SK-N-SH treated with all-trans-retinoic acid at 6 μM for 48 hours (cell line): ENCODE results near the gene EPHB2.

ENCODE experiments used
- ATAC-seq: fragments of 200-7000 bp; cut with Tn5 transposase; 3 replicates; pipeline ENCODE4 v1.9.1; 2020; ENCODE audit warnings: mild to moderate bottlenecking, moderate library complexity
- ARNTL ChIP-seq: fragments of 450-650 bp; formaldehyde crosslinking; IDR thresholded peaks from 2 replicates; pipeline ENCODE4 v1.5.0; 2020; ENCODE audit warnings: low read depth, mild to moderate bottlenecking, moderate library complexity, borderline replicate concordance
- BACH2 ChIP-seq: fragments of 250-450 bp; sonication (Bioruptor Pico); IDR thresholded peaks from 2 replicates; pipeline ENCODE4 v1.9.0; 2021; ENCODE audit warnings: mild to moderate bottlenecking, borderline replicate concordance
- CSDC2 ChIP-seq: fragments of 250-450 bp; sonication (Bioruptor Pico); IDR thresholded peaks from 2 replicates; pipeline ENCODE4 v1.5.0; 2020; ENCODE audit warnings: mild to moderate bottlenecking, moderate library complexity
- CSRNP3 ChIP-seq: fragments of 250-450 bp; sonication (Bioruptor Pico); IDR thresholded peaks from 2 replicates; pipeline ENCODE4 v1.5.1; 2021; ENCODE audit warnings: mild to moderate bottlenecking, moderate library complexity
- ESRRG ChIP-seq: fragments of 250-450 bp; sonication (Bioruptor Pico); IDR thresholded peaks from 2 replicates; pipeline ENCODE4 v1.6.1; 2021; ENCODE audit warnings: mild to moderate bottlenecking
- GLIS3 ChIP-seq: fragments of 250-450 bp; sonication (Bioruptor Pico); IDR thresholded peaks from 2 replicates; pipeline ENCODE4 v1.5.0; 2020; ENCODE audit warnings: mild to moderate bottlenecking, moderate library complexity
- ISL1 ChIP-seq: fragments of 250-450 bp; sonication (Bioruptor Pico); IDR thresholded peaks from 2 replicates; pipeline ENCODE4 v2.1.2; 2022; ENCODE audit warnings: mild to moderate bottlenecking, moderate library complexity
- OSR1 ChIP-seq: fragments of 250-450 bp; sonication (Bioruptor Pico); IDR thresholded peaks from 2 replicates; pipeline ENCODE4 v1.8.0; 2022; ENCODE audit warnings: moderate library complexity, mild to moderate bottlenecking, inconsistent platforms
- PATZ1 ChIP-seq: fragments of 250-450 bp; sonication (Bioruptor Pico); IDR thresholded peaks from 2 replicates; pipeline ENCODE4 v1.8.0; 2020; ENCODE audit warnings: mild to moderate bottlenecking, moderate library complexity, borderline replicate concordance
- POU6F1 ChIP-seq: fragments of 250-450 bp; sonication (Bioruptor Pico); IDR thresholded peaks from 2 replicates; pipeline ENCODE4 v1.8.0; 2021; ENCODE audit warnings: low read depth, mild to moderate bottlenecking, moderate library complexity, borderline replicate concordance
- PPARA ChIP-seq: fragments of 250-450 bp; sonication (Bioruptor Pico); IDR thresholded peaks from 2 replicates; pipeline ENCODE4 v1.5.0; 2020; ENCODE audit warnings: mild to moderate bottlenecking, borderline replicate concordance
- RARB ChIP-seq: fragments of 250-450 bp; sonication (Bioruptor Pico); IDR thresholded peaks from 2 replicates; pipeline ENCODE4 v1.8.0; 2021; ENCODE audit warnings: mild to moderate bottlenecking, moderate library complexity
- SNAI2 ChIP-seq: fragments of 250-450 bp; sonication (Bioruptor Pico); IDR thresholded peaks from 2 replicates; pipeline ENCODE4 v1.5.0; 2020; ENCODE audit warnings: mild to moderate bottlenecking, moderate library complexity
- TCF4 ChIP-seq: fragments of 250-450 bp; sonication (Bioruptor Pico); IDR thresholded peaks from 2 replicates; pipeline ENCODE4 v1.8.0; 2021; ENCODE audit warnings: mild to moderate bottlenecking, moderate library complexity, borderline replicate concordance
- TOX ChIP-seq: fragments of 250-450 bp; sonication (Bioruptor Pico); IDR thresholded peaks from 2 replicates; pipeline ENCODE4 v1.8.0; 2021; ENCODE audit warnings: mild to moderate bottlenecking, moderate library complexity, borderline replicate concordance
- TSHZ2 ChIP-seq: fragments of 250-450 bp; sonication (Bioruptor Pico); IDR thresholded peaks from 2 replicates; pipeline ENCODE4 v1.5.0; 2020; ENCODE audit warnings: mild to moderate bottlenecking, moderate library complexity
- ZC3H10 ChIP-seq: fragments of 250-450 bp; sonication (Bioruptor Pico); IDR thresholded peaks from 2 replicates; pipeline ENCODE4 v1.5.1; 2021; ENCODE audit warnings: mild to moderate bottlenecking, moderate library complexity
- ZFP3 ChIP-seq: fragments of 250-450 bp; sonication (Bioruptor Pico); IDR thresholded peaks from 2 replicates; pipeline ENCODE4 v1.5.0; 2020; ENCODE audit warnings: mild to moderate bottlenecking, moderate library complexity
- ZFP30 ChIP-seq: fragments of 450-650 bp; formaldehyde crosslinking; IDR thresholded peaks from 2 replicates; pipeline ENCODE4 v1.5.0; 2022; ENCODE audit warnings: mild to moderate bottlenecking, moderate library complexity
- ZNF565 ChIP-seq: fragments of 450-650 bp; formaldehyde crosslinking; conservative IDR thresholded peaks from 2 replicates; pipeline ENCODE4 v1.5.0; 2020; ENCODE audit warnings: low read depth, mild to moderate bottlenecking, moderate library complexity
- ZNF70 ChIP-seq: fragments of 450-650 bp; formaldehyde crosslinking; IDR thresholded peaks from 2 replicates; pipeline ENCODE4 v1.5.0; 2020; ENCODE audit warnings: mild to moderate bottlenecking, moderate library complexity
- ZNF8 ChIP-seq: fragments of 450-650 bp; formaldehyde crosslinking; IDR thresholded peaks from 2 replicates; pipeline ENCODE4 v1.5.0; 2020; ENCODE audit warnings: mild to moderate bottlenecking, moderate library complexity
- TF ChIP-seq, protein P1 (sequence below): fragments of 250-450 bp; sonication (Bioruptor Pico); IDR thresholded peaks from 2 replicates; pipeline ENCODE4 v1.5.1; 2020; ENCODE audit warnings: low read depth, mild to moderate bottlenecking, moderate library complexity

EPHB2 gene

DNA sequence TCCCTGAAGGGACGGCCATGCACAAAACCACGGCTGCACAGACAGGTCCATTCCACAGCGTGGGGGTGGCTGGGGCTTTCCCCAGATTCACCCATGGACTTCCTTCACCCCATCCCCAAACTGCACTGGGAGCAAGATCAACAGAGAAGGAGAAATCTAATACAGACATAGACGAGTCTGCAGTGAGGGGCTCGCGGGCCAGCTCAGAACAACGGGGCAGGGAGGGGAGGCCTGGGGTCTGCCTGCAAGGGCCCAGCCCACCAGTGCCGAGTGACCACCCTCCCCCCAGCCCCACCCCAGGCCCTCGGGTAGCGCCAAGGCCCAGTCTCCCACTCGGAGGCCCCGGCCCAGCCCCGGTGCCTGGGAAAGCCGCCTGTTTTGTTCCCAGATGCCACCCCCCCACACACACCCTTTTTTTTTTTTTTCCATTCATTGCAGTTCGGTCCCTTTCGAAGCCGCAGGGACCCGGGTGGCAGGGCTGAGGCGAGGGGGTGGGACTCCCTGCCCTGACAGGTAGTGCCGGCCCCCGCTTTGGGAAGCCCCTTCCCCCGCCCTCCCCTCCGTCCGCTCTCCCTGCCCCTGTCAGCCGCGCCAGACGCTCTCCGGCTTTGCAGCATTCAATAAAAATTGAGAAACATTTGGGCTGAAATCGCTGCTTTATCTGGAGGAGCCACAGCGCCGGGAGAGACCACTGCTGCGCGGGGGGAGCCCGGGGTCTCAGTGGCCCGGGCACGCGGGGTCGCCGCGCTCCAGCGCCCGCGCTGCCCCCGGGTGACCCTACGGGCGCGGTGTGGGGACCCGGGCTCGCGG, 543 bp upstream of the EPHB2 start:
- TF ChIP-seq ZNF70, result no peak
- TF ChIP-seq ESRRG (CRISPR knock-in tag), result no peak
- no peak for TF ChIP-seq OSR1 (CRISPR knock-in tag)
- TF ChIP-seq ZFP3 (CRISPR knock-in tag), result no peak
- no peak for TF ChIP-seq SNAI2 (CRISPR knock-in tag)
- no peak for TF ChIP-seq ZFP30
- TF ChIP-seq, protein P1, sequence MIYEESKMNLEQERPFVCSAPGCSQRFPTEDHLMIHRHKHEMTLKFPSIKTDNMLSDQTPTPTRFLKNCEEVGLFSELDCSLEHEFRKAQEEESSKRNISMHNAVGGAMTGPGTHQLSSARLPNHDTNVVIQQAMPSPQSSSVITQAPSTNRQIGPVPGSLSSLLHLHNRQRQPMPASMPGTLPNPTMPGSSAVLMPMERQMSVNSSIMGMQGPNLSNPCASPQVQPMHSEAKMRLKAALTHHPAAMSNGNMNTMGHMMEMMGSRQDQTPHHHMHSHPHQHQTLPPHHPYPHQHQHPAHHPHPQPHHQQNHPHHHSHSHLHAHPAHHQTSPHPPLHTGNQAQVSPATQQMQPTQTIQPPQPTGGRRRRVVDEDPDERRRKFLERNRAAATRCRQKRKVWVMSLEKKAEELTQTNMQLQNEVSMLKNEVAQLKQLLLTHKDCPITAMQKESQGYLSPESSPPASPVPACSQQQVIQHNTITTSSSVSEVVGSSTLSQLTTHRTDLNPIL (CRISPR knock-in tag), result no peak
- no peak for TF ChIP-seq PATZ1
- no peak for TF ChIP-seq ZNF565
- no peak for TF ChIP-seq GLIS3 (CRISPR knock-in tag)
- no peak for TF ChIP-seq TCF4 (CRISPR knock-in tag)
- no peak for TF ChIP-seq CSRNP3
- no peak for TF ChIP-seq BACH2 (CRISPR knock-in tag)
- TF ChIP-seq RARB (CRISPR knock-in tag), result no peak
- TF ChIP-seq ZC3H10 (CRISPR knock-in tag), result no peak
- no peak for TF ChIP-seq POU6F1 (CRISPR knock-in tag)
- TF ChIP-seq TOX, result no peak
- TF ChIP-seq ZNF8 (CRISPR knock-in tag), result no peak
- TF ChIP-seq ARNTL (CRISPR knock-in tag), result no peak
- no peak for TF ChIP-seq ISL1 (CRISPR knock-in tag)
- TF ChIP-seq, all 23 proteins: peak for 0
- ATAC-seq, result peak; percentile 58

DNA sequence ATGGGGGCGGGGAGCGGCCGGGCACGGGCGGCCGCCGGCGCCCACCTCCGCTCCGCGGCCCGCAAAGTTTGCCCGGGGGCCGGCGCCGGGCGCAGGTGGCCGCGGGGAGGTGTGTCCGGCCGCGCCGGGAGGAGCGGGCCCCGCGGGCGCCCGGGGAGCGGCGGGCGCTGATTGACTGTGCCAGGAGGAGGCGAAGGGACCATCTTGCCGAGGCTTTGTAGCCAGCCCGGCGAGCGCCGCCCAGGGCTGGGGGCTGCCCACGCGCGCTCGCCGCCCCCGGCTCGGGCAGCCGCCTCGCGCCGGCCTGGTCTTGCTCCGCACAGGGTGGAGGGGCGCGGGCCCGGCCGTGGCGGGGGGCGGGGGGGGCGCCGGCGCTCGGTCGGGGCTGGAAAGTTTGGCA, 432 bp downstream of the EPHB2 start:
- ATAC-seq, result no peak; the same call in 2 of the 3 replicates
- TF ChIP-seq PPARA (CRISPR knock-in tag) (no peak), RARB (CRISPR knock-in tag) (no peak), ISL1 (CRISPR knock-in tag) (no peak), SNAI2 (CRISPR knock-in tag) (no peak), ZNF565 (no peak), PATZ1 (no peak), OSR1 (CRISPR knock-in tag) (no peak), ARNTL (CRISPR knock-in tag) (no peak), ZFP3 (CRISPR knock-in tag) (no peak), BACH2 (CRISPR knock-in tag) (no peak), TSHZ2 (no peak), ESRRG (CRISPR knock-in tag) (no peak), TOX (no peak), ZNF8 (CRISPR knock-in tag) (no peak), ZC3H10 (CRISPR knock-in tag) (no peak), CSDC2 (CRISPR knock-in tag) (no peak)
- TF ChIP-seq, protein P1 (CRISPR knock-in tag), result no peak
